ENCODE measurements around the gene PLAAT5. TPM values are rescaled to one million over a fixed set of nuclear protein-coding genes. Genes with fewer than 3 reads are reported as not detected.

PLAAT5 gene
- total RNA-seq, 4 donors from 2014 or later = 0.13 to 1.3 (median 1.1) TPM; not detected in 1

DNA sequence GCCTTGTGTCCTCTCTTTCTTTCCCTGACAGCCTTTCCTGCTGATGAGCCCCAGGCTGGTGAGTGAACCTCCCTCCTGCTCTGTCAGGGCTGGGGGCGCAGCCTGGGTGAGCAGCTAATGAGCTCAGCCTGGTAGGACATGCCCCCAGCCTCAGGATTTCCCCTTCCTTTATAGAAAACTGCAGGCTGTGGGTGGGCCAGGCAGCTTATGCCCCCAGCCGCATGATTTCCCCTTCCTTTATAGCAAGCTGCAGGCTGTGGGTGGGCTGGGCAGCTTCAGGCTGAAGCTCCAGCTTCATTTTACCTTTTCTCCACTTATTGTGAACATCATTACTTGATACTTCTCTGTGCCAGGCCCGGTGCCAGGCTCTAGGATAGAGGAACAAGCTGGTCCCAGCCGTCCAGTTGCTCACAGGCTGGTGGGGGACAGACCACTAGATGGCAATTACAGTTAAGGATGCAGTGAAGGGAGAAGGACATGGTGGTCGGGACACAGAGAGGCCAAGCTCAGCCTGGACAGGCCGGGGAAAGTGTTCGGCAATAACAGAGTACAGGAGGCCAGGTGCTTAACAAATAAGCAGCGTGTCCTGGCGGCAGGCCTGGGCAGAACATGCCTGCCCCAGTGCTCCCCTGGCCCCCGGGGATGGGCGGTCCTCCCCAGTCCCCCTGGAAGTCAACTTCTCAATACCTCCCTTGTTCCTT lies 20.2 kb upstream of the PLAAT5 start:
- no peak for TF ChIP-seq POLR2A (IDR thresholded peaks at IDR 0.05)
- no peak overlapping the region for H3K4me3 ChIP-seq
- no peak overlapping the region for H3K27ac ChIP-seq
- no peaks in the 10 kb centered on the region for H3K9me3 ChIP-seq
- intact Hi-C loops (cut with DNase I) = no loop called here
- peaks cover 0 to 4% (median 3%) of the 10 kb centered on the region in 3 donors for H3K4me1 ChIP-seq
- 74 to 84% methylated on average over 8 to 9 of the region's 11 CpGs for WGBS, 2 donors
- H3K27me3 ChIP-seq = no peaks in the 10 kb centered on the region
- no peak for DNase-seq
- H3K36me3 ChIP-seq = no peaks in the 10 kb centered on the region

GRCh38 chr11:63510360-63511047 lies 19.5 kb upstream of the PLAAT5 start:
- Histone ChIP-seq H3K27ac (peak overlapping the region in 1 of 4 donors; percentile 14), H3K4me1 (peaks cover 0 to 4% (median 3%) of the 10 kb centered on the region in 3 donors), H3K27me3 (no peaks in the 10 kb centered on the region), H3K9me3 (no peaks in the 10 kb centered on the region), H3K36me3 (no peaks in the 10 kb centered on the region), H3K4me3 (no peak overlapping the region)
- intact Hi-C loops (cut with DNase I) = no loop called here
- no peak for DNase-seq
- WGBS, 2 donors = 67 to 69% methylated on average over 2 to 6 of the region's 7 CpGs
- no peak for TF ChIP-seq POLR2A (IDR thresholded peaks at IDR 0.05)
- TF ChIP-seq CTCF (IDR thresholded peaks at IDR 0.05) = no peak

- WGBS, 2 donors = 79 to 96% methylated on average over 4 to 6 of the region's 12 CpGs
- Histone ChIP-seq H3K4me1 (peaks cover 0 to 9% (median 3%) of the 10 kb centered on the region in 3 donors), H3K4me3 (no peak overlapping the region), H3K27ac (no peak overlapping the region), H3K9me3 (no peaks in the 10 kb centered on the region), H3K27me3 (no peaks in the 10 kb centered on the region), H3K36me3 (no peaks in the 10 kb centered on the region)
- intact Hi-C loops (cut with DNase I) = no loop called here
- DNase-seq = no peak
- TF ChIP-seq CTCF (IDR thresholded peaks at IDR 0.05) = no peak
- no peak for TF ChIP-seq POLR2A (IDR thresholded peaks at IDR 0.05)
Observed at GRCh38 chr11:63508745-63509144, 17.8 kb upstream of the PLAAT5 start.

DNA sequence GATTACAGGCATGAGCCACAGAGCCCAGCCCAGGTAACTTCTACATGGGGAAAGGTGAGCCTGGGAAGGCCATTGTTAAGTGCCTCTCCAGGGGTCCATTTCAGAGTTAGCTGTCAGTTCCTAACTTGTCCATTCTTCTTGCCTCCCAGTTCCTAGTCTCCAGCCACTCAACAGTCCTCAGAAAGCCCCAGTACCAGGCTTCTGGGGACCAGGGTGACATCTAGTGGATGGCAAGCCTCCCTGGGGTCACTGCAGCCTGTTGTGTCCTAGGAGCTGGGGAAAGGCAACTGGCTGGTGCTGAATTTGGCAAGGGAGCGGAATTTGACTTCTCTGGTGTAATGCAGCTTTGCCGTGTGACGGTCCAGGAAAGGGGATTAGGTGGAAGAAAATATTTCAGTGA lies 17.0 kb upstream of the PLAAT5 start:
- TF ChIP-seq CTCF (IDR thresholded peaks at IDR 0.05) = peak in 3 of 6 experiments; percentile 20 to 44 (median 23)
- TF ChIP-seq POLR2A (IDR thresholded peaks at IDR 0.05) = no peak
- Histone ChIP-seq H3K36me3 (no peaks in the 10 kb centered on the region), H3K4me3 (no peak overlapping the region), H3K27me3 (no peaks in the 10 kb centered on the region), H3K4me1 (peaks cover 0 to 9% (median 3%) of the 10 kb centered on the region in 3 donors), H3K9me3 (no peaks in the 10 kb centered on the region), H3K27ac (no peak overlapping the region)
- intact Hi-C loops (cut with DNase I) = no loop called here
- 68 to 89% methylated on average over 3 of the region's 3 CpGs for WGBS, 2 donors
- no peak for DNase-seq

DNA sequence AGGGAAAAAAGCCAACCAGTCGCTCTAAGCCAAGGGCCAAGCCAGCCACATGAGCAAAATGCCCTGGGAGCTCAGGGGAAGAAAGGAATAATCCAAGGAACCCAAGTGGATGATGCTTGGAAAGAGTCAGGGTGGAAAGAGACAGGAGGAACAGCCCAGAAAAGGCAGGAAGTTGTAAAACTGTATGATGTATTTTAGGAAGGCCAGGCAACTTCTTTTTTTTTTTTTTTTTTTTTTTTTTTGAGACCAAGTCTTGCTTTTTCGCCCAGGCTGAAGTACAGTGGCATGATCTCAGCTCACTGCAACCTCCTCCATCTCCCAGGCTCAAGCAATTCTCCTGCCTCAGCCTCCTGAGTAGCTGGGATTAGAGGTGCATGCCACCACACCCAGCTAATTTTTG lies 16.5 kb upstream of the PLAAT5 start:
- DNase-seq = no peak
- H3K4me3 ChIP-seq = no peak overlapping the region
- TF ChIP-seq CTCF (IDR thresholded peaks at IDR 0.05) = no peak
- no peak for TF ChIP-seq POLR2A (IDR thresholded peaks at IDR 0.05)
- H3K27ac ChIP-seq = no peak overlapping the region
- WGBS, 2 donors = 81 to 91% methylated on average over 2 of the region's 2 CpGs
- H3K4me1 ChIP-seq = peaks cover 0 to 9% (median 3%) of the 10 kb centered on the region in 3 donors
- no peaks in the 10 kb centered on the region for H3K9me3 ChIP-seq
- no peaks in the 10 kb centered on the region for H3K27me3 ChIP-seq
- intact Hi-C loops (cut with DNase I) = no loop called here
- H3K36me3 ChIP-seq = no peaks in the 10 kb centered on the region
